OCI-LY3 (cell line): ENCODE results near the gene STRN3.

ENCODE experiments used
- CTCF ChIP-seq: fragments of 200-600, 300-600 bp; sonication (generic); IDR thresholded peaks from 2 replicates; pipeline ENCODE4 v1.5.1; 2014; ENCODE audit warnings: antibody characterized with exemption, low read length, low read depth
- EZH2phosphoT487 ChIP-seq: fragments of 200-600 bp; shearing (Covaris generic); IDR thresholded peaks from 2 replicates; pipeline ENCODE4 v1.6.1; 2018; ENCODE audit warnings: antibody characterized with exemption, mixed run types, low read depth

- TF ChIP-seq CTCF (no peak), EZH2phosphoT487 (no peak)
These were observed 110.6 kb downstream of the STRN3 start for GRCh38 chr14:30915596-30915995.
